ENCODE data around the gene SEMA3B. TPM values are rescaled to one million over a fixed set of nuclear protein-coding genes. Genes with fewer than 3 reads are reported as not detected.

The SEMA3B gene
- total and polyA plus RNA-seq, 8 donors = 27.5 to 223 (median 43.4) TPM

- H3K27me3 ChIP-seq = no peaks in the 10 kb centered on the region
- DNase-seq = peak in 2 of 6 donors; percentile 27 to 33
- H3K9me3 ChIP-seq = no peaks in the 10 kb centered on the region
- peak overlapping the region in 1 of 4 donors; percentile 23 for H3K27ac ChIP-seq
- ATAC-seq = no peak
- no peak for FAIRE-seq
- H3K36me3 ChIP-seq = peaks cover 8 to 31% (median 22%) of the 10 kb centered on the region in 3 donors
- intact Hi-C loops (cut with DNase I) = loop anchor here in 1 of 3 donors (10.0 kb wide), 1 partner anchor 72 kb away; no protein-coding TSS in a partner anchor
- H3K4me1 ChIP-seq = peaks cover 8 to 19% (median 12%) of the 10 kb centered on the region in 3 donors
- TF ChIP-seq CTCF (IDR thresholded peaks at IDR 0.05) = no peak
- peak overlapping the region; percentile 87 to 100 (median 94) for H3K4me3 ChIP-seq
- WGBS, 2 donors = 58 to 65% methylated on average over 4 of the region's 4 CpGs
These were observed 58.2 kb downstream of the SEMA3B start for GRCh38 chr3:50327129-50327528.

Small RNAs within 50 kb of the gene (microRNA-seq; reads per million reads assigned to microRNA genes)
- gene MIR5787 = 0 to 0.39 reads per million in 2 donors

Other genes with a start within 250 kb of the SEMA3B start
- gene RBM5, start 180.2 kb upstream of the SEMA3B start, total RNA-seq = 10 to 100 TPM; 42.5 to 96.9 (median 65.1) TPM
- 100 to 1,000 TPM in 1 of 2 donors, 10 to 100 TPM in 1; 97.2 to 186 TPM for gene RBM5, start 180.2 kb upstream of the SEMA3B start, polyA plus RNA-seq
- gene SEMA3F, start 113.8 kb upstream of the SEMA3B start, total RNA-seq = 1 to 10 TPM; 1.4 to 7.7 (median 2.9) TPM
- 1 to 10 TPM; 7.1 to 8.8 TPM for gene SEMA3F, start 113.8 kb upstream of the SEMA3B start, polyA plus RNA-seq
- not detected for gene GNAT1, start 77.5 kb upstream of the SEMA3B start, total RNA-seq
- gene GNAT1, start 77.5 kb upstream of the SEMA3B start, polyA plus RNA-seq = not detected
- gene SLC38A3, start 63.9 kb upstream of the SEMA3B start, total RNA-seq = 10 to 100 TPM; 21.2 to 57.9 (median 38.6) TPM
- gene SLC38A3, start 63.9 kb upstream of the SEMA3B start, polyA plus RNA-seq = 10 to 100 TPM; 35.2 to 40.8 TPM
- 100 to 1,000 TPM in 1 of 6 donors, 10 to 100 TPM in 5; 26.9 to 104 (median 42.9) TPM for gene GNAI2, start 32.9 kb upstream of the SEMA3B start, total RNA-seq
- 10 to 100 TPM; 54.1 to 97.6 TPM for gene GNAI2, start 32.9 kb upstream of the SEMA3B start, polyA plus RNA-seq
- under 1 TPM in 1 of 6 donors, not detected in 5; 0.12 TPM for gene LSMEM2, start 9.9 kb downstream of the SEMA3B start, total RNA-seq
- 1 to 10 TPM in 1 of 2 donors, under 1 TPM in 1; 0.15 to 2.1 TPM for gene LSMEM2, start 9.9 kb downstream of the SEMA3B start, polyA plus RNA-seq
- 10 to 100 TPM; 47.1 to 81.6 (median 55.1) TPM for gene IFRD2, start 23.3 kb downstream of the SEMA3B start, total RNA-seq
- gene IFRD2, start 23.3 kb downstream of the SEMA3B start, polyA plus RNA-seq = 100 to 1,000 TPM; 101 to 117 TPM
- gene HYAL3, start 30.3 kb downstream of the SEMA3B start, total RNA-seq = 1 to 10 TPM in 1 of 6 donors, under 1 TPM in 5; 0.46 to 1.3 (median 0.65) TPM
- 1 to 10 TPM; 1.6 to 2.1 TPM for gene HYAL3, start 30.3 kb downstream of the SEMA3B start, polyA plus RNA-seq
- 1 to 10 TPM; 2.6 to 6.6 (median 5.0) TPM for gene NAA80, start 30.3 kb downstream of the SEMA3B start, total RNA-seq
- gene NAA80, start 30.3 kb downstream of the SEMA3B start, polyA plus RNA-seq = 10 to 100 TPM; 13.0 to 15.6 TPM
- 1 to 10 TPM; 3.1 to 7.1 (median 5.7) TPM for gene HYAL1, start 34.4 kb downstream of the SEMA3B start, total RNA-seq
- 10 to 100 TPM in 1 of 2 donors, 1 to 10 TPM in 1; 8.2 to 11.7 TPM for gene HYAL1, start 34.4 kb downstream of the SEMA3B start, polyA plus RNA-seq
- gene HYAL2, start 53.6 kb downstream of the SEMA3B start, total RNA-seq = 10 to 100 TPM in 4 of 6 donors, 1 to 10 TPM in 2; 6.3 to 22.1 (median 13.3) TPM
- 10 to 100 TPM; 28.4 to 39.5 TPM for gene HYAL2, start 53.6 kb downstream of the SEMA3B start, polyA plus RNA-seq
- 10 to 100 TPM; 10.2 to 18.7 (median 16.1) TPM for gene TUSC2, start 59.1 kb downstream of the SEMA3B start, total RNA-seq
- gene TUSC2, start 59.1 kb downstream of the SEMA3B start, polyA plus RNA-seq = 10 to 100 TPM; 20.8 to 21.8 TPM
- 10 to 100 TPM; 10.3 to 23.0 (median 12.2) TPM for gene RASSF1, start 71.7 kb downstream of the SEMA3B start, total RNA-seq
- 10 to 100 TPM; 17.5 to 29.5 TPM for gene RASSF1, start 71.7 kb downstream of the SEMA3B start, polyA plus RNA-seq
- 1 to 10 TPM in 3 of 6 donors, under 1 TPM in 3; 0.35 to 1.3 (median 1.1) TPM for gene ZMYND10, start 76.6 kb downstream of the SEMA3B start, total RNA-seq
- 1 to 10 TPM; 5.1 to 8.3 TPM for gene ZMYND10, start 76.6 kb downstream of the SEMA3B start, polyA plus RNA-seq
- gene NPRL2, start 81.6 kb downstream of the SEMA3B start, total RNA-seq = 10 to 100 TPM; 17.1 to 29.2 (median 18.6) TPM
- 10 to 100 TPM; 40.9 to 41.8 TPM for gene NPRL2, start 81.6 kb downstream of the SEMA3B start, polyA plus RNA-seq
- gene CYB561D2, start 81.7 kb downstream of the SEMA3B start, total RNA-seq = 10 to 100 TPM in 4 of 6 donors, 1 to 10 TPM in 2; 8.6 to 14.2 (median 12.8) TPM
- 10 to 100 TPM; 15.3 to 30.4 TPM for gene CYB561D2, start 81.7 kb downstream of the SEMA3B start, polyA plus RNA-seq
- 10 to 100 TPM; 13.8 to 22.3 (median 16.1) TPM for gene TMEM115, start 90.4 kb downstream of the SEMA3B start, total RNA-seq
- gene TMEM115, start 90.4 kb downstream of the SEMA3B start, polyA plus RNA-seq = 10 to 100 TPM; 25.0 to 29.2 TPM
- 1 to 10 TPM; 1.1 to 4.6 (median 2.2) TPM for gene CACNA2D2, start 234.5 kb downstream of the SEMA3B start, total RNA-seq
- gene CACNA2D2, start 234.5 kb downstream of the SEMA3B start, polyA plus RNA-seq = 10 to 100 TPM in 1 of 2 donors, 1 to 10 TPM in 1; 5.7 to 19.5 TPM

All from pancreas (tissue), 10 donors.